Measurements from ENCODE around the gene SLC16A12.

DNA sequence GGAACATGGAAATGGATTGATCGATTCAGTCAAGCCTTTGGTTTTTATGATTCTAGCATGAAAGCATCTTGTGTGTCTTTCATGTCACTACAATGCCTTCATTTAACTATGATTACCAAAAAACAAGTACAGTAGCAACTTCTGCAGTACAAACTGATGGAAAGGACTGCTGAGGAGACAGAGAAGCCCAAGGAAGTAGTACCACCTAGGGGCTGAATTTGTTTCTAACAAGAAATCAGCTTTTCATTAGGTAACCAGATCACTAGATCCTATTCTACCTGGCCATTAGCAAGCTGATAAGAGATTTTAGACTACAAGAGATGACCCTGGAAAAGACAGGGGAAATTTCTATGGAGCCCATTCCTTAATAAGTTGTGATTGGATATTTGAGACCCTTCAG is 146.1 kb downstream of the SLC16A12 start:
- TF ChIP-seq, protein P1, sequence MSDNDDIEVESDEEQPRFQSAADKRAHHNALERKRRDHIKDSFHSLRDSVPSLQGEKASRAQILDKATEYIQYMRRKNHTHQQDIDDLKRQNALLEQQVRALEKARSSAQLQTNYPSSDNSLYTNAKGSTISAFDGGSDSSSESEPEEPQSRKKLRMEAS (IDR thresholded peaks at IDR 0.05) = no peak
- TF ChIP-seq, protein P2, sequence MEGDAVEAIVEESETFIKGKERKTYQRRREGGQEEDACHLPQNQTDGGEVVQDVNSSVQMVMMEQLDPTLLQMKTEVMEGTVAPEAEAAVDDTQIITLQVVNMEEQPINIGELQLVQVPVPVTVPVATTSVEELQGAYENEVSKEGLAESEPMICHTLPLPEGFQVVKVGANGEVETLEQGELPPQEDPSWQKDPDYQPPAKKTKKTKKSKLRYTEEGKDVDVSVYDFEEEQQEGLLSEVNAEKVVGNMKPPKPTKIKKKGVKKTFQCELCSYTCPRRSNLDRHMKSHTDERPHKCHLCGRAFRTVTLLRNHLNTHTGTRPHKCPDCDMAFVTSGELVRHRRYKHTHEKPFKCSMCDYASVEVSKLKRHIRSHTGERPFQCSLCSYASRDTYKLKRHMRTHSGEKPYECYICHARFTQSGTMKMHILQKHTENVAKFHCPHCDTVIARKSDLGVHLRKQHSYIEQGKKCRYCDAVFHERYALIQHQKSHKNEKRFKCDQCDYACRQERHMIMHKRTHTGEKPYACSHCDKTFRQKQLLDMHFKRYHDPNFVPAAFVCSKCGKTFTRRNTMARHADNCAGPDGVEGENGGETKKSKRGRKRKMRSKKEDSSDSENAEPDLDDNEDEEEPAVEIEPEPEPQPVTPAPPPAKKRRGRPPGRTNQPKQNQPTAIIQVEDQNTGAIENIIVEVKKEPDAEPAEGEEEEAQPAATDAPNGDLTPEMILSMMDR (IDR thresholded peaks at IDR 0.05; ENCODE audit: low read depth, low read length, missing input control) = peak; percentile 38
- TF ChIP-seq TAF1 (conservative IDR thresholded peaks at IDR 0.05) = no peak

All from liver (tissue), 3 donors.